ENCODE results near the gene RBBP6. TPM values are rescaled to one million over a fixed set of nuclear protein-coding genes. Genes with fewer than 3 reads are reported as not detected.
"Not testable (repeated sequence)": the region's sequence is repeated elsewhere in the genome, so short reads cannot be mapped to it uniquely, and the experiment has no call there.

RBBP6 gene
- total RNA-seq (ENCODE audit: low replicate concordance), result 30.7 and 37.6 TPM in 2 replicates

- peak within 1 kb of the TSS; percentile 90 for H3K4me3 ChIP-seq (ENCODE audit: low read depth, low read length)
- peak; percentile 96 for DNase-seq (ENCODE audit: low read depth)
- peak; percentile 19 for TF ChIP-seq CTCF (IDR thresholded peaks at IDR 0.05; ENCODE audit: insufficient read depth, low read length)
Measured at GRCh38 chr16:24539295-24539849, at the start of gene RBBP6. RBBP6 (plus strand) TSS chr16:24539566; CDS start chr16:24540627, 1,061 bp downstream.

- no peak for DNase-seq (ENCODE audit: low read depth)
- no peak for TF ChIP-seq CTCF (IDR thresholded peaks at IDR 0.05; ENCODE audit: insufficient read depth, low read length)
- H3K4me3 ChIP-seq (ENCODE audit: low read depth, low read length), result no peak overlapping the region
Measured at GRCh38 chr16:24490866-24491265, 48.5 kb upstream of the RBBP6 start.

GRCh38 chr16:24491731-24492130, 47.6 kb upstream of the RBBP6 start:
- no peak for DNase-seq (ENCODE audit: low read depth)
- no peak for TF ChIP-seq CTCF (IDR thresholded peaks at IDR 0.05; ENCODE audit: insufficient read depth, low read length)
- H3K4me3 ChIP-seq (ENCODE audit: low read depth, low read length), result no peak overlapping the region

- no peak overlapping the region for H3K4me3 ChIP-seq (ENCODE audit: low read depth, low read length)
- no peak for TF ChIP-seq CTCF (IDR thresholded peaks at IDR 0.05; ENCODE audit: insufficient read depth, low read length)
- DNase-seq (ENCODE audit: low read depth), result no peak
Measured at GRCh38 chr16:24493821-24494220, 45.5 kb upstream of the RBBP6 start.

- H3K4me3 ChIP-seq (ENCODE audit: low read depth, low read length); DNase-seq (ENCODE audit: low read depth): not testable (repeated sequence)
Measured at GRCh38 chr16:24495207-24495606, 44.2 kb upstream of the RBBP6 start.

GRCh38 chr16:24497440-24497839, 41.9 kb upstream of the RBBP6 start:
- peak; percentile 15 for DNase-seq (ENCODE audit: low read depth)
- no peak overlapping the region for H3K4me3 ChIP-seq (ENCODE audit: low read depth, low read length)
- no peak for TF ChIP-seq CTCF (IDR thresholded peaks at IDR 0.05; ENCODE audit: insufficient read depth, low read length)

- DNase-seq (ENCODE audit: low read depth), result peak; percentile 24
- TF ChIP-seq CTCF (IDR thresholded peaks at IDR 0.05; ENCODE audit: insufficient read depth, low read length), result peak; percentile 34
- H3K4me3 ChIP-seq (ENCODE audit: low read depth, low read length), result no peak overlapping the region
Measured at GRCh38 chr16:24499193-24499814, 40.1 kb upstream of the RBBP6 start.
